HG03196 (cell line): ENCODE data around the gene BANK1.
"Not testable (repeated sequence)": the region's sequence is repeated elsewhere in the genome, so short reads cannot be mapped to it uniquely, and the experiment has no call there.

Source experiments
- ATAC-seq: cut with Tn5 transposase; IDR thresholded peaks from one replicate; pipeline ENCODE4 v1.9.1; 2021; ENCODE audit not compliant: unreplicated experiment

The BANK1 gene

DNA sequence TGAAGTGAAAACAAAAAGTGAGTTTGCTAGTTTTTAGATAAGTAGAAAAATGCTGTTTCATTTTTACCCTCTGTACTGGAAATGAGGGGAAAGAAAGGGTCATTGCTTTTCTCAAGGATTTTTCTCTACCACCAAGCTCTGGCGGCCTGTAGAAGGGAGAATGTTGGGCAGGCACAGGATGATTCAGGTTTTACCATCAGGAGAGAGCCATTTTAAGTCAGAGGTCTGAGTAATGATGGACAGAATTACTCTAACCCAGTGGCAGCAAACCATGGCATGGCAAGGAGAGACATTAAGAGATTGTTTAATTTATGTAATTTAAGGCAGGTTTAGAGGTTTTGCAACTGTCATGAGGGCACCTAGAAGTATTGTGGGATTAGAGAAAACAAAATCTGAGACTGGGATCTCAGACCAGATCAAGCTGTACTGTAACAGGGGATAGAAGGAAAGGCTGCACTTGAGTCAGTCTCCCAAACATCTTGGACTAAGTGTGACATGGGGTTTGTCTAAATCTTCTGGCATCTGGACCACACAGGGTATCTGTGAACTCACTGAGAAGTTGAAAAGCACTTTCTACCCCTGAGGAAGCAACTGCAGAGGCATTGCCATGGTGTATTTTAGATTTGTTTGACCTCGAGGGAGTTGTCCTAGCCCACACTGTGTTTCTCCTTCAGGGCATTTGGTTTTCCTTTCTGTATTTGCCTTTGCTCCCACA is 81.6 kb downstream of the BANK1 start:
- no peak for ATAC-seq

DNA sequence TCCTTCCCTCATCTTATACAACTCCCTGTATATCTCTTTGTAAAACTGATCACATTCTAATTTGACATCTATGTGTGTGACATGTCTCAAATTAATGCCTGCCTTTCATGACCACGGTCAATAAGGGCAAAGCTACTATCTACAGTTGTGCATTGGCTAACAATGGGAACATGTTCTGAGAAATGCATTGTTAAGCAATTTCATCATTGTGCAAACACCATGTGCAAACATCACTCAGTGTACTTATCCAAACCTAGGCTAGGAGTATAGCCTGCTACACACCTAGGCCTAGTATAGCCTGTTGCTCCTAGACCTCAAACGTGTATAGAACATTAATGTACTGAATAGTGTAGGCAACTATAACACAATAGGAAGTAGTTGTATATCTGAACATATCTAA is 95.0 kb downstream of the BANK1 start:
- no peak for ATAC-seq

DNA sequence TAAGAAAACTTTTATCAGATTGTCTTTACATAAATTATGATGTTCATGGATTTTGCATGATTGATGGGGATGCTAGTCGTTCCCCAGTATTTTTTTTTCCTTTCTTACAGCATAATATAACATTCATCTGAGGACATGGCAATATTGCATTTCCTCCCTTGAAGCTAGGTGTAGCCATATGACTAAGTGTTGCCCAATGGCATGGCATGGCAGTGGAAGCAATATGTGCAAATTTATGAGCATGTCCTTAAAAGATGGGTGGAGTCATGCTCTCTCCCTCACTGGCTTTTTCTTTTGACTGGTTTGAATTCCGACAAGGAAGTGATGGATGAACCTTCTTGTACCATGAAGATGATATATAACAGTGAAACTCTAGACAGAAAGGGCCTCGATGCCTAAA is 96.3 kb downstream of the BANK1 start:
- no peak for ATAC-seq

DNA sequence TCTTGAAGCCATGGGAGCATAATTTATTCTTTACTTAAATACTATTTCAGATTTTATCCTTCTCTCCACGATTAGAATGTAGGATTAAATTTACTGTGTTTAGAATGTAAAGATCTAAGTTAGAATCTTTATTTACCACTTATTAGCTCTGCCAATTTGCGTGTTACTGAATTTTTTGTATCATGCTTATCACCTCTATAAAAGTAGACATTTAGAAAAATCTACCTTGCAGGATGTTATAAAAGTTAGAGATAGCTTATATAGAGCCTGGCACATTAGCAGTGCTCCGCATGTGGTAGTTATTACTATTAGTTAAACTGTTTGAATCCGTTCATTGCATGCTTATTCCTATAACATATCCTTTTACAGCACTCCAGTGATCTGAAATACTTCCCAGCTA is 97.9 kb downstream of the BANK1 start:
- no peak for ATAC-seq

DNA sequence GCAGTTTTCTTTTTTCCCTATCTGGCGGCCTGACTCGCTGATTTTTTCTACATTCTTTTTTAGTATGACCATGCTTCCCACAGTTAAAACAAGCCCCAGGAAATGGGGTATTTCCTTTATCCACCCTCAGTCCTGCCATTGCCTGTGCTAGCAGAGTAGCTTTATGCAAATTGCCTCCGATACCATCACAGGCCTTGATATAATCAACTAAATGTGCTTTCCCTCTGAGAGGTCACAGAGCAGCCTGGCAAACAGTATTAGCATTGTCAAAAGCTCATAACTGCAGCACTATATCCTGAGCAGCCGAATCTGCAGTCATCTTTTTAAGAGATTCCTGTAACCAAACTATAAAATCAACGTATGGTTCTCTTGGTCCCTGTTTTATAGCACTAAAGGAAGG is 115.0 kb downstream of the BANK1 start:
- not testable (repeated sequence) for ATAC-seq

DNA sequence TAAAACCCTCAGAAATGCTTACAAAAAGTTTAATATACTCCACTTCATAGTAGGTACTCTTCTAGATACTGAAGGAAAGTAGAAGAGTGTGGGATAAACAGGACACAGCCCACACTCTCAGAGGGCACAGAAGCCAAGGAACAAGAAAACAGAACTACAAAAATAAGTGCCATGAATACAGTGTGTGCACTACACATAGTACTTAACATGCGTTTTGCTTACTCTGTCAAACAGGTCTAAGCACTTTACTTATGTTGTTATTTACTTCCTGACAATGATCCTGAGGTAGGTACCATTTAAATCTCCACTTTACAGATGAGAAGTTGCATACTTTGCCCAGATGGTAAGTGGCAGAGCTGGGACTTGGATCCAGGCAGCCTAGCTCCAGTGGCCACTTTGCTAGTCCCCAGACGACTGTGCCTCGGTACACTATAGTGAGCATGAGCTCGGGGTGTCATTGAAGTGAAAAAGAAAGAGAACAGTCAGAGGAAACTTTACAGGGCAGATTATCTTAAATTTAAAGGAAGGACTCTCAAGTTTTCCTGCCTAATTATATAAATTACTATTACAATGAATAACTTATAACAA is 120.3 kb downstream of the BANK1 start:
- ATAC-seq, result no peak

DNA sequence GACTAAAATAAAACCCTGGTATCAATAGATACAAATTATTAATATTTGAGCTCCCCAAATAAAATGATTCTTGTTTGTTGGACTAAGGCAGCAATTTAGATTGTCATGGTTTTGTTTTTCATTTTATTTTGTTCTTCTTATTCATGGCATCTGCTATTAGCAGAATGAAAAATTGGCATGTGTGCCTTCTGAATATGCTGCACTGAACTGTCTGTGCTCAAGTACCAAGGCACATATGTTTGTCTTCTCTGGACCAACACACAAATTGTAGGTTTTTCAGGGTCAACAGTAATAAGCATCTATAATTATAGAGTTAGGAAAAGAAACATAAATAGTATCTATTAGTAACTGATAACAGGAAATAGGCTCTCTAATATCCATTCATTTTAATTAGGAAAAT is 121.1 kb downstream of the BANK1 start:
- ATAC-seq, result no peak

DNA sequence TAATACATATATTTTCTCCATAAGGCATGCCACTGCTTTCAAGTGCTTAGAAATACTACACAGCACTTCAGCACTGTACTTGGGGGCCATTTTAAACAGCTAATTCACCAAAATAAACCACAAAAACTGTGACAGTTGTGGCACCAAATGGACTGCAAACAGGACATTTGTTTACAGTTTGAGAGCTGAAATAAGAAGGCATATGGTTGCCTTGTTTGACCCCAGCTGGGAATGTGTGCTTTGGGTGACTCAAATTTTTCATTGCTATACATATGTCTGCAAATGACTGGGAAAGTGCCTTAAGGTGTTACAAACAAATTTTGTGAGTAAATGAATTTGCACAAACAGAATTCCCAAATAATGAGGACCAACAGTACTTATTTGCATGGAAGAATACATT is 124.2 kb downstream of the BANK1 start:
- no peak for ATAC-seq

DNA sequence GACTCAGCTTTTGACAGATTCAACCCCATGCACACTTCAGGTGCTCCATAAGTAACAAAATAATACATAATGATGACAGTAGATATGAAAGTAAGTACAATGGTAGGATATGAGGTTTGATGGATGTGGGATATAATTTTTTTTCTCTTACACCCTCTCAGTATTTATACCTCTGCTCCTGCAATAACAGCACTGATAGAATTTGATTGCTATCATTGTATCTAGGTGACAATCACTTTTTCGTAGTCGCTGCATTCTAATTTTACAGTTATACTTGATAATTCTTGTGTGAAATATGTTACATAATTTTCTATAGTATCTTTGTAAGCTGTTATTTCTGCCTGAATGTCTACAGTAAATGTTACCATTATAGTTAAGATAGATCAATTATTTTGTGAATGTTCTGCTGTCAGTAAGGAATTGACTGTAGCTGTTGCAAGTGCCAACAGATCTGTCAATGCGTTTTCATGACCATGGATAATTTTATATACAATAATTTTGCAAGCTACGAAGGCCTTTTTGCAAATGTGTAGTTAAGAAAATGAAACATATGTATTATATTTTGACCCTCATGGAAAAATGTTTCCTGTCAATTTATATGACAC is 128.9 kb downstream of the BANK1 start:
- no peak for ATAC-seq

DNA sequence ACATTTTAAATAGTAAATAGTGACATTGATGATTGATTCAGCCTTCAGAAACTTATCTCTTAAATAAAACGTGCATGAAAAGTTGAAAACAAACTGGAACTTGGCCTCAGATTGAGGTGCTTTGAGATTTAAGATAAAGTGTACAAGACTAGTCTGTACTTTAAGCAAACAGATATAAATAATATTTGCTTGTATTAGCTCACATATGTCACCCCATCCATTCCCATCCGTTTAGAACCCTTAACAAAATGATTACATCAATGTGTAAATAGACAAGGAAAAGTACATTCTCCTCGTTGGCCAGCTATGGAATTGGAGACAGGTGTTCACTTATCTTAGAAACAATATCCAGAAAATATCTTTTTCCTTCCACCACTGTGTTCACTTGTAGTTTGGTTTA is 130.8 kb downstream of the BANK1 start:
- no peak for ATAC-seq

DNA sequence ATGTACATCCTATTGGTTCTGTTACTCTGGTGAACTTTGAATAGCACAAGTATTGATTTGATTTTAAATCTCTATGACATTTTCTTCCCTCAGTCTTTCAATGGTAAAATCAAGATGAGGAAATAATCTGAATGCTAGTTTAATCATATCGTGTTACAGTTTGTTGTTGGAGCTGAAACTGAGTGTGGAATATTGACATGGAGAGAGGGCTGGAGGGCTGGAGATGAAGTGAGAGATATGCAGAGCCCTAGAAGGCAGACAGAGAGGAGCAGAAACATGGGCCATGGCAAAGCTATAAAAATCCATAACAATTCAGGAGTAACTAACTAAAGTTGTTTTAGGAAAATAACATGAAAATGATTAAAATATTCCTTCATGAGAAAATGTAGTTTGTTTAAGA is 141.1 kb downstream of the BANK1 start:
- ATAC-seq, result no peak

DNA sequence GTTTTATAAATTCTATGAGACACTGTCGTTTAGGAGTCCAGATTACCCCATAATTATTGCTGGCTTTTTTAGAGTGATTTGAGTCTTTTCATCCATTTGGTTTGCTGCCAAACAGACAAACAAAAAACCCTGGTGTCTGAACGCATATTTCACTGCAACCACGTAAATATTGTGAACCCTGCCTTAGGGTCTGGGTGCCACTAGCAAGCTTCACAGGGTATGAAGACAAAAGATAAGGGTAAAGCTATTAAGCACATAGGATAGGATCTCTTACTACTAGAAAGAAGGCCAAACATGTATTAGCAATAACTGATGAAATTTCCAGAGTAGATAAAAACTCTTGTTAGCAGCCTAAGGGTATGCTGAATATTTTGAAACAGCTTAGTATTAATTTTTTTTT is 143.3 kb downstream of the BANK1 start:
- no peak for ATAC-seq

DNA sequence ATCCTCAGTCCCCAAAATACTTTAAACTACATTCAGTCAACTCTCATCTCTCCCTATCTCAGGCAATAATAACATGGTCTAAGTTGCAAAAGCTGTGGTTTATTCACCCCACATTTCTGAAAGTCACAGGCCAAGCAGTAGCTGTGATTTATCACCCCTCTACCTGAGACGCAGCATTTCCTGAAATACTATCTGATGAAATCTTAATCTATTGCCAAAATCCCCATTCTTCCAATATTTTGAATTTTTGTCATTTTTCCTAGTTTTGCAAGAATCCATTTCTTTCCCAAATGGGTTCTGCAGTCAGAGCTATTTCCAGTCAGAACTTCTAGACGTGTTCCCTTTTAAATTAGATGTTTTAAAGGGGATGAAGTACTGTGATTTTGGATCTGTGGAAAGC is 148.3 kb downstream of the BANK1 start:
- ATAC-seq, result no peak

DNA sequence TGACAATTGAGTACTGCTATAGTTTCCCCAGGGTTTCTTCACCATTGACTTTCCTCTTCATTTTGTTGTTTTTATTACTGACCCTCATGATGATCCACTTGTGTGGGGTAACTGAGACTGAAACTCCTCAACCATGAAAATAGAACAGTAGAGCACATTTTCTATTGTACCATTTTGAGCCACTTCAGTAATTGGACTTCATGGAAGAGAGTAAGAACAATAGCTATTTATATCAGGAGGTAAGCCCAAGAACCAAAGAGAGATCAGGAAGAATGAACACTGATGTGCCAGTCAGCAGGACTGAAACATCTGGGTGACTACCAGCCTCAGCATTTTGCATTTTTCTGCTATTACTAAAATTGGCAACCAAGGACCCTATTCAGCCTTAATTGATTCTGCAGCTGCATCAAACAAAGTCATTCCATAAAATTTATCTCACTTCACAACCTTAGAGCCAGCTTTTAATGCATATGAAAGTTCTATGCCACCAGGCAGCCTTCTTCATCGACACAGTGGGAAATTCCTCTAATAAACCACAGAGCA is 151.4 kb downstream of the BANK1 start:
- ATAC-seq, result no peak

DNA sequence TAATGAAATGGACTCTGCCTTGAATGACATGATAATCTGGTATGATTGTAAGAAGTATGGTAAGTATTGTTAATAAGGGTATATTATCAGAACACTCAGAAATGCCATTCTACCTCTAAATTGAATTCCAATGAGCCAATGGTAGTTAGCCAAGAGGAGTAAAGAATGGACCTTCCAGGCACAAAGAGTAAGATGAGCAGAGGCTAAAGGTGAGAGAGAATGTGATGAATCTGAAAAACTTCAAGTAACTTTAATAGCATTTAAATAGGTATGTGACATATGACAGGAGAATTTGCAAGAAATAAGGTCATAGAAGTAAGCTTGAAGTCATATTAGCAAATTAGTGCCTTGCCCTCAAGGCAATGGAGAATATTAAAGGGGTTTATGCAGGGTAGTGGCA is 152.4 kb downstream of the BANK1 start:
- ATAC-seq, result no peak

DNA sequence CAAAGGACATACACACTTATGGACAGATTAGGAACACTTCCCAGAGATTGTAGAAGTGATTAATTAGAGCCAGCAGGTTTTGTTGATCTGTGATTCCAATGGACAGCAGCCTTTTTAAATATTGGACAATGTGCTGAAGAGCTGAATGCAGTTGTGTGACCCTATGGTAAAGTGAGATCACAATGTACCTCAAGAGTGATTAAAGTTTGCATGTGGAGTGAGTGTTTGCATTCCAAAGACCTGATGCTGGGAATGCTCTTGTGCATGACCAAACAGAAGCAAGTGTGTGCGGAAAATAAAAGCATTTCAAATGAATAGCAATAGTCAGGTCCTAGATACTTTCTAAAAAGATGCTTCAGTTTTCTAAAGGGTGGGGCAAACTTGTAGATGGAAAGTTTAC is 154.1 kb downstream of the BANK1 start:
- no peak for ATAC-seq

DNA sequence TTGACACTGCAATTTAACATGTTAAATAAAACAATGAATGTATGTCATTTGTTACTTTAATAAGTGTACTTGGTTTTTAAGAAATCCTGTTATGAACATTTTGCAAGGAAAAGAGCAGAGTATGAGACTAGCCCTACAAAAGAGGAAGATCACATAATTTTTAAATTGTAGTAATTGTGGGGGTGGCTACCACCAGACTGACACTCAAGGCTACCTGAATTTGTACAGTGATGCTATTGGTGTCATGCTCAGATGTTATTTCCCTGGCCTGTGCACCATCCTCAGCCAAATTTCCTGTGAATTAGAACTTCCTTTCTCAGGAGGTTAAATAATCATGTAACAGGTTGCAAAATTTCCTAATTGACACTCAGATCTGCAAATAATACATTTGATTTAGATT is 157.5 kb downstream of the BANK1 start:
- no peak for ATAC-seq

DNA sequence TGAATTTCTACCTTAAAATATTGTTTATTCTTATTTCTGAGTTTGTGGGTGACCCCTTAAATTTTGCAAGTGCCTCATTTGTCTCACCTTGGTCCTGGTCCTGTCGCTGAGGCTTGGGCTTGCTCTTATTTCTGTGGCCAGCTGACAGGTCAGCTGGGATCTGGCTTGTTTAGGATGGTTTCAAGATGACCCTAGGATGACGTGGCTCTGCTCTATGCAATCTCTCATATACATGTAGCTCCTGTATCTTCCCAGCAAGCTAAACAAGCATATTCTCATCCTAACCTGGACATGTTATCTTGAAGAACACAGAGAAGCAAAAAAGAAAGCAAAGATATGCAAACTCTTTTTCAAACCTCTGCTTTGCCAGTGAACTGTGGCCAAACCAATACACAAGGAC is 158.4 kb downstream of the BANK1 start:
- ATAC-seq, result no peak

DNA sequence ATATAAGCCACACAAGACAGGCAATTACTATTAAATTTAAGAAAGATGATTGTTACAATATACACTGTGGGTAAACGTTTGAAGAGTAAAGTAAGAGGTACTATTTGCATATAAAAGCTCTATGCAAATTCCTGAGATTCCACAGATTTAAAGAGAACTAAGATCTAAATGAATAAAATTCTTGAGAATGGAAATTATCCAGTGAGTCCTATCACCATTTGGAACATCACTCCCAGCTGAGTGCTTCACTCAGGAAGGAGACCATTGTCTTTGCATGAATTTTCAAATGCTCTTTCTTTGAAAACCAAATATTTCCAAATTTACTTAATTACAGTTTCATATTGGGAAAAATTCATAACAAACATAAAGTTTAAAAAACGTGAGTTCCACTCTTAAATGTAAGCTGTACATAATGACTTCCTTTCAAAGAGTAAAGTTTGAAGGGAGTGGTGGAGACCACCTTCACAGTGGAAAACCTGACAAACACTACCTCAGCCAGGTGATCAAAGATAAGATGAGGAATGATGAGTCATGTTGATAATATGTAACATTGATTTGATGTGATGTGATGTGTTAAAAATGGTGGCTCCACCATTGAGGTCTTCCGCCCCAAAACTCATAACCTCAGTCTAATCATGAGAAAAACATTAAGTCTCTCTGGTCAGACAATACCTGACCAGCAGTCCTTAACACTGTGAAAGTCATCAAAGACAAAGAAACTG is 159.9 kb downstream of the BANK1 start:
- ATAC-seq, result no peak

DNA sequence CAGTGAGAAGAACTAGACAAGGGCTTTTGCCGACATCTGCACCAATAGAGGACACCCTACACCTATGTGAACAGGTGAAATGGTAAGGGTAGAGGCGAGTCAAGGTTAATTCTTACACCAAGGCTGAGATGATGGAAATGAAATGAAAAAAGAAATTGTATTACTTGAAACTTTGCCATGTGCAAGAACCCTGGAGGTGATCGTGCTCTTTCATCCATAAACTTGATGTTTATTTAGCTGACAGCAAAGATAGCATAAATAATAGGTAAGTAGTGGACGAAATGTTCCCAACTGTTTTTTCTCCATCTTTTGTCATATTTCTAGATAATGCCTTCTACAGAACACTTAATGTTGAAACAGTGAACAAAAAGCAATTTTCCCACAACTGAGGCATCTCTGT is 162.5 kb downstream of the BANK1 start:
- ATAC-seq, result no peak

DNA sequence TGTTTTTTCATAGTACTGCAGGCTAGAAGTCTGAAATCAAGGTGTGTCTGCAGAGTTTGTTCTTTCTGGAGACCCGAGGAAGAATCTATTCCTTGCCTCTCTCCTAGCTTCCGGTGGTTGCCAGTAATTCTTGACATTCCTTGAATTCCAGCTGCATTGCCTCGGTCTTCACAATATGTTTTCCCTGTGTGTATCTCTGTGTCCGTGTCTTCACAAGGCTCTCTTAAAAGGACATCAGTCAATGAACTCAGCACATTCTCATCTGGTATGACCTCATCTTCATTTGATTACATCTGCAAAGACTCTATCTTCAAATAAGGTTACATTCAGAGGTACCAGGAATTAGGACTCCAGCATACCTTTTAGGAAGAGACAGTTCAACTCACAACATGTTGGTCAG is 163.4 kb downstream of the BANK1 start:
- no peak for ATAC-seq

DNA sequence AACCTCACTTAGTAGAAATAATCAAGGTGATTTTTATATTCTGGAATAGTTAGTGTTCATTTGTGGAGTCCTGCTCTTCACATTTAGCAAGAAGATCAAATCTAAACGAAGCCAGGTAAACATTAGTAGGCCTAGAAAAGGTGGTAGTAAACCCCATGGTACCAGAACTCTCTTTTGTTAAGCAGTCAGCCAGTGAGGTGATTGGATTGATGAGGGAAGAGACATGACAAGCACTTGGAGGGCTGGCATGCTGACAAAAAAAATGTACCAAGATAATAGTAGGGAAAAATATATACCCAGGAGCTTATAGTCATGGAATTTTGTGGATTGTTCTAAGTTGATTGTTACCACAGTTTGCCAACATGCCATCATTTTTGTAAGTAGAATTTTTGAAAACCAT is 163.8 kb downstream of the BANK1 start:
- ATAC-seq, result no peak
